ENCODE data around the gene ZNF532.

ZNF532 gene

DNA sequence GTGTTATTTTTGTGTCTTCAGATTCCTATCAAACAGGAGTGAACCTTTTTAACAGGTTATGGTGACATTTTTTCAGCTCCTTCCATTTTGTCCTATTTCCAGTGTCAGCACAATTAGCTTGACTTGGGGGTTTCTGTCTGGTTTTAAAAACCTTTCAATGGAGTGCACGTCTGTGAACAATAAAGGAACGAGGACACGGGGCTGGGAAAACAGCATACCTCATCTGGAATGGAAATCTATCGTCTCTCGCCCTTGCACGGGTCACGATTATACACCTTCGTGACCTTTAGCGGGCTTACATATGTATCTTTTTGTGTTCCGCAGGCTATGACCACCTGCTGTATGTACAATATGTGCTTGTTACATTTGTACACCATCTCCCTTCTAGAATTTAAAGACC is 2.3 kb upstream of the ZNF532 start:
- ATAC-seq, result no peak
- no peak for TF ChIP-seq ZC3H10 (CRISPR knock-in tag; IDR thresholded peaks at IDR 0.05)

DNA sequence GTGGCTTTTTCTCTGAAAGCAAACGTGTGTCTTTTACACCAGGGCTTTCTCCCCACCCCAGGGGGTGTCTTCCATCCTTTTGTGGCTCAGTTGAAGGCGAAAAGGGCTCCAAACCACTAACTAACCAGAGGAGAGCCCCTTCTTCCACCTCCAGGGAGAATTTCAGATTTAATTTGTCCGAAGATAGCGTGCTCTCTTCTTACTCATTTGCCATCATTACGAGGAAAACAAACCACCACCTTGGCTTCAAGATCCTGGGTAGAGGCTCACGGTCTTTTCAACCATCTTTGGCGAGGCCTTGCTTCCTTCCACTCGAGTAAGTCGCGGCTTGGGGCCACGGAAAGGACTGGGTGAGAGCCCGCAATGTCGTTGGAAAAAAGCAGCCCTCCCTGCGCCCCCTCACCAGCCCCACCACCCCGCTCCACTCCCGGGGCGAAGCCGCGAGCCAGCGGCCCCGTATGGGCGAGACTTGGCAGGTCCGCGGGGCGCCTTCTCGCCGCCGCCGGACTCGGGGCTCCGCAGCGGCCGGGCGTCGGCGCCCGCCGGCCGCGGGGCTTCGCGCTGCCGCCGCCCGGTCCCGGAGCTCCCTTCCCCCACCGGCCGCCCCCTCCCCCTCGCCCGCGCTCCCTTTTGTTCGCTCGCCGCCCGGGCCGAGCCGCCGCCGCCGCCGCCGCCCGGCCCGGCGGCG is 1.7 kb upstream of the ZNF532 start:
- no peak for TF ChIP-seq ZFP3 (CRISPR knock-in tag; IDR thresholded peaks at IDR 0.05)
- TF ChIP-seq ZC3H10 (CRISPR knock-in tag; IDR thresholded peaks at IDR 0.05), result no peak
- TF ChIP-seq GLIS3 (CRISPR knock-in tag; IDR thresholded peaks at IDR 0.05), result no peak
- TF ChIP-seq ISL1 (CRISPR knock-in tag; IDR thresholded peaks at IDR 0.05), result no peak
- TF ChIP-seq, protein P1, sequence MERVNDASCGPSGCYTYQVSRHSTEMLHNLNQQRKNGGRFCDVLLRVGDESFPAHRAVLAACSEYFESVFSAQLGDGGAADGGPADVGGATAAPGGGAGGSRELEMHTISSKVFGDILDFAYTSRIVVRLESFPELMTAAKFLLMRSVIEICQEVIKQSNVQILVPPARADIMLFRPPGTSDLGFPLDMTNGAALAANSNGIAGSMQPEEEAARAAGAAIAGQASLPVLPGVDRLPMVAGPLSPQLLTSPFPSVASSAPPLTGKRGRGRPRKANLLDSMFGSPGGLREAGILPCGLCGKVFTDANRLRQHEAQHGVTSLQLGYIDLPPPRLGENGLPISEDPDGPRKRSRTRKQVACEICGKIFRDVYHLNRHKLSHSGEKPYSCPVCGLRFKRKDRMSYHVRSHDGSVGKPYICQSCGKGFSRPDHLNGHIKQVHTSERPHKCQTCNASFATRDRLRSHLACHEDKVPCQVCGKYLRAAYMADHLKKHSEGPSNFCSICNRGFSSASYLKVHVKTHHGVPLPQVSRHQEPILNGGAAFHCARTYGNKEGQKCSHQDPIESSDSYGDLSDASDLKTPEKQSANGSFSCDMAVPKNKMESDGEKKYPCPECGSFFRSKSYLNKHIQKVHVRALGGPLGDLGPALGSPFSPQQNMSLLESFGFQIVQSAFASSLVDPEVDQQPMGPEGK (CRISPR knock-in tag; IDR thresholded peaks at IDR 0.05; ENCODE audit: borderline replicate concordance), result no peak
- no peak for TF ChIP-seq RARB (CRISPR knock-in tag; IDR thresholded peaks at IDR 0.05)
- TF ChIP-seq ZNF565 (CRISPR knock-in tag; conservative IDR thresholded peaks at IDR 0.05; ENCODE audit: low read depth), result no peak
- TF ChIP-seq PPARA (CRISPR knock-in tag; IDR thresholded peaks at IDR 0.05; ENCODE audit: borderline replicate concordance), result no peak
- TF ChIP-seq BACH2 (CRISPR knock-in tag; IDR thresholded peaks at IDR 0.05; ENCODE audit: borderline replicate concordance), result no peak
- TF ChIP-seq CSRNP3 (CRISPR knock-in tag; IDR thresholded peaks at IDR 0.05), result no peak
- no peak; the same call in 2 of the 3 replicates for ATAC-seq

DNA sequence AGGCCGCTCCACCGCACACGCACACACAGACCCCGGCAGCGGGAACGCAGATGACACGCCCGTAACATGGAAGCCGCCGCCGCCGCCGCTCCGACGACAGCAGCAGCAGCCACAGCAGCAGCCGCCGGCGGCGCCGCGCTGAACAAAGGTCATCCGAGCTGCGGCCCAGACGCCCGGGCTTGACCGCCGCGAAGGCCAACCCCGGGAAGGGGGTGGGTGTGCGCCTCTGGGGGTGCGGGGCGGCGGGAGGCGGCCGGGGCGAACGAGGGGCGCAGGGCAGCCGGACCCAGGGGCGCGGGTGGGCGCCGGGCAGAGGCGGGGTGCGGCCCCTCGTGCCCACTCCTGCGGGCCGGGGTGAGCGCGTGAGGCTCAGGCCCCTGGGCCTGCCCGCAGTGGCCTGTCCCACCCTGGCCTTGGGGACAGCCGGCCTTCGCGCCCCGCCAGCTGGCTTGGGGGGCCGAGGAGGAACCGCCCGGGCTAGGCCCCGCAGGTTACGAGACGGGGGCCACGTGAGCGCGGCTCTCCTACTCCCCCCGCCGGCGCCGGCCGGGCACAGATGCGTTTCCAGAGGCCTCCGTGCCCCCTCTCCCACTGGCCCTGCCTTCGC is 1.0 kb upstream of the ZNF532 start:
- ATAC-seq, result peak; percentile 33
- TF ChIP-seq, protein P2, sequence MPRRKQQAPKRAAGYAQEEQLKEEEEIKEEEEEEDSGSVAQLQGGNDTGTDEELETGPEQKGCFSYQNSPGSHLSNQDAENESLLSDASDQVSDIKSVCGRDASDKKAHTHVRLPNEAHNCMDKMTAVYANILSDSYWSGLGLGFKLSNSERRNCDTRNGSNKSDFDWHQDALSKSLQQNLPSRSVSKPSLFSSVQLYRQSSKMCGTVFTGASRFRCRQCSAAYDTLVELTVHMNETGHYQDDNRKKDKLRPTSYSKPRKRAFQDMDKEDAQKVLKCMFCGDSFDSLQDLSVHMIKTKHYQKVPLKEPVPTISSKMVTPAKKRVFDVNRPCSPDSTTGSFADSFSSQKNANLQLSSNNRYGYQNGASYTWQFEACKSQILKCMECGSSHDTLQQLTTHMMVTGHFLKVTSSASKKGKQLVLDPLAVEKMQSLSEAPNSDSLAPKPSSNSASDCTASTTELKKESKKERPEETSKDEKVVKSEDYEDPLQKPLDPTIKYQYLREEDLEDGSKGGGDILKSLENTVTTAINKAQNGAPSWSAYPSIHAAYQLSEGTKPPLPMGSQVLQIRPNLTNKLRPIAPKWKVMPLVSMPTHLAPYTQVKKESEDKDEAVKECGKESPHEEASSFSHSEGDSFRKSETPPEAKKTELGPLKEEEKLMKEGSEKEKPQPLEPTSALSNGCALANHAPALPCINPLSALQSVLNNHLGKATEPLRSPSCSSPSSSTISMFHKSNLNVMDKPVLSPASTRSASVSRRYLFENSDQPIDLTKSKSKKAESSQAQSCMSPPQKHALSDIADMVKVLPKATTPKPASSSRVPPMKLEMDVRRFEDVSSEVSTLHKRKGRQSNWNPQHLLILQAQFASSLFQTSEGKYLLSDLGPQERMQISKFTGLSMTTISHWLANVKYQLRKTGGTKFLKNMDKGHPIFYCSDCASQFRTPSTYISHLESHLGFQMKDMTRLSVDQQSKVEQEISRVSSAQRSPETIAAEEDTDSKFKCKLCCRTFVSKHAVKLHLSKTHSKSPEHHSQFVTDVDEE (CRISPR knock-in tag; IDR thresholded peaks at IDR 0.05), result 0 out of 2 replicates have a peak, but pooled peaks have one; percentile 28
- TF ChIP-seq ISL1 (CRISPR knock-in tag; IDR thresholded peaks at IDR 0.05) (no peak), CSDC2 (CRISPR knock-in tag; IDR thresholded peaks at IDR 0.05) (0 out of 2 replicates have a peak, but pooled peaks have one; percentile 65), ZFP3 (CRISPR knock-in tag; IDR thresholded peaks at IDR 0.05) (no peak), ZNF565 (CRISPR knock-in tag; conservative IDR thresholded peaks at IDR 0.05; ENCODE audit: low read depth) (no peak), GLIS3 (CRISPR knock-in tag; IDR thresholded peaks at IDR 0.05) (no peak)

- TF ChIP-seq ZC3H10 (CRISPR knock-in tag; IDR thresholded peaks at IDR 0.05), result no peak
- ATAC-seq, result no peak
Observed at GRCh38 chr18:58865033-58865590, 435 bp downstream of the ZNF532 start.

- TF ChIP-seq ZFP30 (CRISPR knock-in tag; IDR thresholded peaks at IDR 0.05) (no peak), CSDC2 (CRISPR knock-in tag; IDR thresholded peaks at IDR 0.05) (no peak)
- no peak for ATAC-seq
Observed at GRCh38 chr18:58865701-58866065, 1.0 kb downstream of the ZNF532 start.

DNA sequence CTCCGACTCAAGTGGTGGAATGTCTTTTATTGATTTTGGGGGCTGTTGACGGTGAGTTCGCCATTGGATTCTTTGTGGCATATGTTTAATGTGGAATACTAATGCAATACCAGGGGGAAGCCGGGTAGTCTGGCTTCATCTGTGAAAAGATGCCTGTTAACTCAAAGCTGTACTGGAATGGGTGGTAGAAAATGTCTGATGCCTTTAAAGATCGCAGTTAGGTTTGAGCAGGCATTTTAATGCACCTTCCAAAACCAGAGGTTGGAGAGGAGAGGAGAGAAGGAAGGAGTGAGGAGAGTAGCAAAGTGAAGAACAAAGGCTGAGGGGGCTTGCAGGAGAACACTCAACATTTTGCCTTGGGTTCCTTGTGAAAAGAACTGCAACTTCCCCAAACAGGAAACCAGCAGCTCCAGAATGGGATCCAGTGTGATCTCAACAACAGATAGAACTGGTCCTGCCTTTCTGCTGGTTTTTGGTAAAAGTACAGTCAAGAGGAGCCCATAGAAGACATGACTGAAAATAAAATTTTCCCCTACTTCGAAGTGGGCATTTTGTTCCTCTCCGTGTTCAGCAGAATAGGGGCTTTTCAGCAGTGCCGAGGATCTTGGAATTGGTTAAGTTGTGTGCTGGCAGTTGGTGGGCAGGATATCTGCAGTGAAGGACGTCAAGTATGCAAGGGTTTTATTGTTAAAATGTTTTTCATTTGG is 1.5 kb downstream of the ZNF532 start:
- no peak for ATAC-seq
- TF ChIP-seq, protein P1 (CRISPR knock-in tag; IDR thresholded peaks at IDR 0.05; ENCODE audit: borderline replicate concordance), result no peak
- TF ChIP-seq ISL1 (CRISPR knock-in tag; IDR thresholded peaks at IDR 0.05) (no peak), CSRNP3 (CRISPR knock-in tag; IDR thresholded peaks at IDR 0.05) (no peak), ZNF70 (CRISPR knock-in tag; IDR thresholded peaks at IDR 0.05) (no peak), ZNF8 (CRISPR knock-in tag; IDR thresholded peaks at IDR 0.05) (no peak), ZFP3 (CRISPR knock-in tag; IDR thresholded peaks at IDR 0.05) (no peak), ARNTL (CRISPR knock-in tag; IDR thresholded peaks at IDR 0.05; ENCODE audit: borderline replicate concordance, low read depth) (no peak), PPARA (CRISPR knock-in tag; IDR thresholded peaks at IDR 0.05; ENCODE audit: borderline replicate concordance) (no peak), TCF4 (CRISPR knock-in tag; IDR thresholded peaks at IDR 0.05; ENCODE audit: borderline replicate concordance) (no peak)
- TF ChIP-seq, protein P3, sequence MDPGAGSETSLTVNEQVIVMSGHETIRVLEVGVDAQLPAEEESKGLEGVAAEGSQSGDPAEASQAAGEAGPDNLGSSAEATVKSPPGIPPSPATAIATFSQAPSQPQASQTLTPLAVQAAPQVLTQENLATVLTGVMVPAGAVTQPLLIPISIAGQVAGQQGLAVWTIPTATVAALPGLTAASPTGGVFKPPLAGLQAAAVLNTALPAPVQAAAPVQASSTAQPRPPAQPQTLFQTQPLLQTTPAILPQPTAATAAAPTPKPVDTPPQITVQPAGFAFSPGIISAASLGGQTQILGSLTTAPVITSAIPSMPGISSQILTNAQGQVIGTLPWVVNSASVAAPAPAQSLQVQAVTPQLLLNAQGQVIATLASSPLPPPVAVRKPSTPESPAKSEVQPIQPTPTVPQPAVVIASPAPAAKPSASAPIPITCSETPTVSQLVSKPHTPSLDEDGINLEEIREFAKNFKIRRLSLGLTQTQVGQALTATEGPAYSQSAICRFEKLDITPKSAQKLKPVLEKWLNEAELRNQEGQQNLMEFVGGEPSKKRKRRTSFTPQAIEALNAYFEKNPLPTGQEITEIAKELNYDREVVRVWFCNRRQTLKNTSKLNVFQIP (CRISPR knock-in tag; IDR thresholded peaks at IDR 0.05; ENCODE audit: borderline replicate concordance, low read depth), result no peak

Measured in SK-N-SH treated with all-trans-retinoic acid at 6 μM for 48 hours (cell line).